GM12878 (cell line): ENCODE results near the gene ATL3. TPM values are rescaled to one million over a fixed set of nuclear protein-coding genes. Genes with fewer than 3 reads are reported as not detected.
A peak's percentile ranks its signal among the peaks of the same experiment; 100 is the strongest.

Experiments
- HSF1 ChIP-seq: fragments of 150-350 bp; IDR thresholded peaks from 2 replicates; pipeline ENCODE4 v1.6.1; 2014; ENCODE audit warnings: mild to moderate bottlenecking, low read depth, low read length
- IRF3 ChIP-seq: fragments of 450-650 bp; IDR thresholded peaks from 2 replicates; pipeline ENCODE4 v1.6.1; 2014; ENCODE audit warnings: mild to moderate bottlenecking
- KDM1A ChIP-seq: fragments of 200-600 bp; sonication (generic); IDR thresholded peaks from 2 replicates; pipeline ENCODE4 v1.6.1; 2016; ENCODE audit warnings: borderline replicate concordance
- MEF2B ChIP-seq: fragments of 450-650 bp; IDR thresholded peaks from 2 replicates; pipeline ENCODE4 v1.6.1; 2018; ENCODE audit warnings: mild to moderate bottlenecking, moderate library complexity; ENCODE audit not compliant: partially characterized antibody, poor library complexity, severe bottlenecking
- MLLT1 ChIP-seq: fragments of 450-650 bp; IDR thresholded peaks from 2 replicates; pipeline ENCODE4 v1.6.1; 2016; ENCODE audit warnings: mild to moderate bottlenecking
- NBN ChIP-seq: fragments of 450-650 bp; IDR thresholded peaks from 2 replicates; pipeline ENCODE4 v1.6.1; 2016
- NFYA ChIP-seq: IDR thresholded peaks from 2 replicates; pipeline ENCODE4 v1.6.1; 2011; ENCODE audit warnings: low read depth, mild to moderate bottlenecking, low read length, improper control_type of control experiment, borderline replicate concordance
- NRF1 ChIP-seq: conservative IDR thresholded peaks from 2 replicates; pipeline ENCODE4 v1.6.1; 2011; ENCODE audit warnings: mild to moderate bottlenecking, low read depth, low read length, improper control_type of control experiment
- RB1 ChIP-seq: fragments of 450-650 bp; formaldehyde crosslinking; IDR thresholded peaks from 2 replicates; pipeline ENCODE4 v1.6.1; 2017; ENCODE audit warnings: mild to moderate bottlenecking, borderline replicate concordance
- YBX1 ChIP-seq: fragments of 450-650 bp; IDR thresholded peaks from 2 replicates; pipeline ENCODE4 v1.6.1; 2016; ENCODE audit warnings: antibody characterized with exemption
- ZNF274 ChIP-seq: IDR thresholded peaks from one replicate; pipeline ENCODE4 v1.8.0; 2011; ENCODE audit not compliant: insufficient read length, insufficient read depth
- polyA plus RNA-seq, 11 experiments: library from polyadenylated mRNA; depleted of rRNA in 4 of 11; unstranded in 6 of 11; stranded (reverse) in 5 of 11; fragments of >200 nt; fragmentation: Nextera tagmentation in 4 of 11; fragmentation: Illumina TruSeq in 1 of 11; extraction: Ambion mirVana in 4 of 11; extraction: Trizol in 1 of 11; gene quantifications; 1 replicate in 1 of 11; 2 replicates in 10 of 11; pipeline versions ENCODE4 v1.2.1 to v1.2.3, GENCODE V29; 2011 to 2016; ENCODE audit warnings: inconsistent platforms in 2 of 11, missing spikeins in 2 of 11, low read depth in 1 of 11
- total RNA-seq, 4 experiments: library from RNA; depleted of rRNA in 3 of 4; stranded (reverse); fragments of >200 nt in 3 of 4; fragmentation: Illumina TruSeq in 1 of 4; extraction: Trizol in 1 of 4; gene quantifications; 2 replicates each; pipeline versions ENCODE4 v1.2.1 to v1.2.3, GENCODE V29; 2013 to 2021
- TF ChIP-seq, protein P1 (sequence below), 3 experiments: IDR thresholded peaks in 2 of 3; conservative IDR thresholded peaks in 1 of 3; 2 replicates each; pipeline ENCODE4 v1.5.1; 2011; ENCODE audit warnings: low read depth in 3 of 3, low read length in 3 of 3, mild to moderate bottlenecking in 3 of 3, control low read depth in 2 of 3, moderate library complexity in 2 of 3, inconsistent platforms in 1 of 3, mixed read lengths in 1 of 3; ENCODE audit not compliant: control insufficient read depth in 2 of 3, insufficient read depth in 1 of 3; ENCODE audit errors: extremely low read depth in 1 of 3
- TF ChIP-seq, protein P2 (sequence below): IDR thresholded peaks from 2 replicates; pipeline ENCODE4 v1.6.1; 2012; ENCODE audit warnings: mild to moderate bottlenecking, low read depth, low read length
- TF ChIP-seq, protein P3 (sequence below): fragments of 450-650 bp; formaldehyde crosslinking; IDR thresholded peaks from 2 replicates; pipeline ENCODE4 v1.4.0; 2022; ENCODE audit warnings: mild to moderate bottlenecking, moderate library complexity

Gene ATL3
- total and polyA plus RNA-seq, 10 of the 15 experiments (the other 5 are each of a cell fraction or from before 2014, with no cell fraction given) = 12.0 to 36.0 (median 21.5) TPM

- TF ChIP-seq, protein P1, sequence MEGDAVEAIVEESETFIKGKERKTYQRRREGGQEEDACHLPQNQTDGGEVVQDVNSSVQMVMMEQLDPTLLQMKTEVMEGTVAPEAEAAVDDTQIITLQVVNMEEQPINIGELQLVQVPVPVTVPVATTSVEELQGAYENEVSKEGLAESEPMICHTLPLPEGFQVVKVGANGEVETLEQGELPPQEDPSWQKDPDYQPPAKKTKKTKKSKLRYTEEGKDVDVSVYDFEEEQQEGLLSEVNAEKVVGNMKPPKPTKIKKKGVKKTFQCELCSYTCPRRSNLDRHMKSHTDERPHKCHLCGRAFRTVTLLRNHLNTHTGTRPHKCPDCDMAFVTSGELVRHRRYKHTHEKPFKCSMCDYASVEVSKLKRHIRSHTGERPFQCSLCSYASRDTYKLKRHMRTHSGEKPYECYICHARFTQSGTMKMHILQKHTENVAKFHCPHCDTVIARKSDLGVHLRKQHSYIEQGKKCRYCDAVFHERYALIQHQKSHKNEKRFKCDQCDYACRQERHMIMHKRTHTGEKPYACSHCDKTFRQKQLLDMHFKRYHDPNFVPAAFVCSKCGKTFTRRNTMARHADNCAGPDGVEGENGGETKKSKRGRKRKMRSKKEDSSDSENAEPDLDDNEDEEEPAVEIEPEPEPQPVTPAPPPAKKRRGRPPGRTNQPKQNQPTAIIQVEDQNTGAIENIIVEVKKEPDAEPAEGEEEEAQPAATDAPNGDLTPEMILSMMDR (IDR thresholded peaks at IDR 0.05 in 2 of 3, conservative IDR thresholded peaks at IDR 0.05 in 1 of 3; ENCODE audit: control insufficient read depth in 2 of 3, extremely low read depth in 1 of 3, insufficient read depth in 1 of 3, low read depth in 3 of 3, low read length in 3 of 3) = peak in 1 of 3 experiments; percentile 20; a peak in 1 of 6 replicates
- TF ChIP-seq NBN (peak; percentile 50; the same call in 1 of the 2 replicates), NFYA (no peak), RB1 (peak; percentile 98), MLLT1 (peak; percentile 72; the same call in 1 of the 2 replicates), MEF2B (peak; percentile 81), IRF3 (0 out of 2 replicates have a peak, but pooled peaks have one; percentile 42), HSF1 (no peak), ZNF274 (no peak), KDM1A (no peak), NRF1 (no peak), YBX1 (no peak)
- TF ChIP-seq, protein P2, sequence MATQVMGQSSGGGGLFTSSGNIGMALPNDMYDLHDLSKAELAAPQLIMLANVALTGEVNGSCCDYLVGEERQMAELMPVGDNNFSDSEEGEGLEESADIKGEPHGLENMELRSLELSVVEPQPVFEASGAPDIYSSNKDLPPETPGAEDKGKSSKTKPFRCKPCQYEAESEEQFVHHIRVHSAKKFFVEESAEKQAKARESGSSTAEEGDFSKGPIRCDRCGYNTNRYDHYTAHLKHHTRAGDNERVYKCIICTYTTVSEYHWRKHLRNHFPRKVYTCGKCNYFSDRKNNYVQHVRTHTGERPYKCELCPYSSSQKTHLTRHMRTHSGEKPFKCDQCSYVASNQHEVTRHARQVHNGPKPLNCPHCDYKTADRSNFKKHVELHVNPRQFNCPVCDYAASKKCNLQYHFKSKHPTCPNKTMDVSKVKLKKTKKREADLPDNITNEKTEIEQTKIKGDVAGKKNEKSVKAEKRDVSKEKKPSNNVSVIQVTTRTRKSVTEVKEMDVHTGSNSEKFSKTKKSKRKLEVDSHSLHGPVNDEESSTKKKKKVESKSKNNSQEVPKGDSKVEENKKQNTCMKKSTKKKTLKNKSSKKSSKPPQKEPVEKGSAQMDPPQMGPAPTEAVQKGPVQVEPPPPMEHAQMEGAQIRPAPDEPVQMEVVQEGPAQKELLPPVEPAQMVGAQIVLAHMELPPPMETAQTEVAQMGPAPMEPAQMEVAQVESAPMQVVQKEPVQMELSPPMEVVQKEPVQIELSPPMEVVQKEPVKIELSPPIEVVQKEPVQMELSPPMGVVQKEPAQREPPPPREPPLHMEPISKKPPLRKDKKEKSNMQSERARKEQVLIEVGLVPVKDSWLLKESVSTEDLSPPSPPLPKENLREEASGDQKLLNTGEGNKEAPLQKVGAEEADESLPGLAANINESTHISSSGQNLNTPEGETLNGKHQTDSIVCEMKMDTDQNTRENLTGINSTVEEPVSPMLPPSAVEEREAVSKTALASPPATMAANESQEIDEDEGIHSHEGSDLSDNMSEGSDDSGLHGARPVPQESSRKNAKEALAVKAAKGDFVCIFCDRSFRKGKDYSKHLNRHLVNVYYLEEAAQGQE = no peak
- TF ChIP-seq, protein P3, sequence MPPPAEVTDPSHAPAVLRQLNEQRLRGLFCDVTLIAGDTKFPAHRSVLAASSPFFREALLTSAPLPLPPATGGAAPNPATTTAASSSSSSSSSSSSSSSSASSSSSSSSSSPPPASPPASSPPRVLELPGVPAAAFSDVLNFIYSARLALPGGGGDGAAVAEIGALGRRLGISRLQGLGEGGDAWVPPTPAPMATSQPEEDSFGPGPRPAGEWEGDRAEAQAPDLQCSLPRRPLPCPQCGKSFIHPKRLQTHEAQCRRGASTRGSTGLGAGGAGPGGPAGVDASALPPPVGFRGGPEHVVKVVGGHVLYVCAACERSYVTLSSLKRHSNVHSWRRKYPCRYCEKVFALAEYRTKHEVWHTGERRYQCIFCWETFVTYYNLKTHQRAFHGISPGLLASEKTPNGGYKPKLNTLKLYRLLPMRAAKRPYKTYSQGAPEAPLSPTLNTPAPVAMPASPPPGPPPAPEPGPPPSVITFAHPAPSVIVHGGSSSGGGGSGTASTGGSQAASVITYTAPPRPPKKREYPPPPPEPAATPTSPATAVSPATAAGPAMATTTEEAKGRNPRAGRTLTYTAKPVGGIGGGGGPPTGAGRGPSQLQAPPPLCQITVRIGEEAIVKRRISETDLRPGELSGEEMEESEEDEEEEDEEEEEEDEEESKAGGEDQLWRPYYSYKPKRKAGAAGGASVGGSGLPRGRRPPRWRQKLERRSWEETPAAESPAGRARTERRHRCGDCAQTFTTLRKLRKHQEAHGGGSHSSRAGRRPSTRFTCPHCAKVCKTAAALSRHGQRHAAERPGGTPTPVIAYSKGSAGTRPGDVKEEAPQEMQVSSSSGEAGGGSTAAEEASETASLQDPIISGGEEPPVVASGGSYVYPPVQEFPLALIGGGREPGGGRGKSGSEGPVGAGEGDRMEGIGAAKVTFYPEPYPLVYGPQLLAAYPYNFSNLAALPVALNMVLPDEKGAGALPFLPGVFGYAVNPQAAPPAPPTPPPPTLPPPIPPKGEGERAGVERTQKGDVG (CRISPR knock-in tag) = peak; percentile 56; the same call in 1 of the 2 replicates
Measured at GRCh38 chr11:63671322-63672155, at the start of gene ATL3 (continued).
